GM12878 (cell line): ENCODE data around the gene NHLRC4. TPM values are rescaled to one million over a fixed set of nuclear protein-coding genes. Genes with fewer than 3 reads are reported as not detected.

ENCODE experiments used
- ATAC-seq: fragments of 200-7000 bp; cut with Tn5 transposase; 3 replicates; pipeline ENCODE4 v1.9.1; 2020; ENCODE audit warnings: mild to moderate bottlenecking, moderate library complexity
- BruUV-seq: library from RNA; stranded (reverse); fragments of 400-500 nt; replicated peaks from 2 replicates; lab custom pipeline; 2021; lab: Mats Ljungman, UMichigan
- CTCF ChIA-PET: fragments of 300-600 bp; sonication (Branson Sonifier 250); formaldehyde crosslinking; extraction: SDS; loops from one replicate; lab custom pipeline; 2021; ENCODE audit warnings: inconsistent platforms; lab: Yijun Ruan, JAX
- POLR2A ChIA-PET: fragments of 350-600 bp; formaldehyde crosslinking; extraction: SDS; loops from one replicate; lab custom pipeline; 2021; ENCODE audit warnings: inconsistent platforms; lab: Charles Lee
- RAD21 ChIA-PET: fragments of 300-600 bp; sonication (Branson Sonifier 250); formaldehyde crosslinking; loops from one replicate; lab custom pipeline; 2023; ENCODE audit warnings: antibody characterized with exemption; ENCODE audit not compliant: unreplicated experiment; lab: Charles Lee
- SMC1A ChIA-PET: fragments of 300-600 bp; sonication (Branson Sonifier 250); formaldehyde crosslinking; loops from one replicate; lab custom pipeline; 2023; ENCODE audit not compliant: unreplicated experiment, uncharacterized antibody; lab: Charles Lee
- DNase-seq: peaks from one replicate; pipeline ENCODE4 v3.0.0-alpha.2; 2011; ENCODE audit warnings: low read depth, low spot score
- FAIRE-seq: peaks from 3 replicates; lab custom pipeline; 2011; peaks lifted over from hg19 to GRCh38; lab: Jason Lieb, UNC
- H2AFZ ChIP-seq: 2 replicates; pipeline ENCODE4 v1.6.0; 2011; ENCODE audit warnings: low read depth, low read length, control low read depth; ENCODE audit not compliant: control insufficient read depth
- H3K27ac ChIP-seq: 2 replicates; pipeline ENCODE4 v1.5.1; 2011; ENCODE audit warnings: control low read depth; ENCODE audit not compliant: control insufficient read depth, insufficient read depth
- H3K27me3 ChIP-seq, 2 experiments: replicated peaks in 1 of 2; 2 replicates each; pipeline versions ENCODE4 v1.6.0 to v1.6.1; 2011; ENCODE audit warnings: low read length in 1 of 2; ENCODE audit not compliant: control insufficient read depth in 2 of 2, insufficient read depth in 2 of 2
- H3K36me3 ChIP-seq, 2 experiments: 2 replicates each; pipeline ENCODE4 v1.5.1; 2011; ENCODE audit warnings: low read length in 1 of 2; ENCODE audit not compliant: control insufficient read depth in 2 of 2, insufficient read depth in 2 of 2
- H3K4me1 ChIP-seq: 2 replicates; pipeline ENCODE4 v1.6.1; 2011; ENCODE audit warnings: mild to moderate bottlenecking, low read length, moderate library complexity, mixed read lengths; ENCODE audit not compliant: control insufficient read depth, insufficient read depth
- H3K4me2 ChIP-seq: 2 replicates; pipeline ENCODE4 v1.6.0; 2011; ENCODE audit warnings: control low read depth; ENCODE audit not compliant: control insufficient read depth, insufficient read depth
- H3K4me3 ChIP-seq: fragments of 200-600 bp; sonication (generic); 2 replicates; pipeline ENCODE4 v1.5.1; 2016
- H3K79me2 ChIP-seq: 2 replicates; pipeline ENCODE4 v1.6.0; 2011; ENCODE audit warnings: low read length; ENCODE audit not compliant: control insufficient read depth, insufficient read depth
- H3K9ac ChIP-seq: 2 replicates; pipeline ENCODE4 v1.8.0; 2011; ENCODE audit warnings: low read length, control low read depth, mixed read lengths; ENCODE audit not compliant: control insufficient read depth, insufficient read depth
- H3K9me3 ChIP-seq: replicated peaks from 3 replicates; pipeline ENCODE4 v1.5.1; 2011; ENCODE audit warnings: mild to moderate bottlenecking, low read length; ENCODE audit not compliant: control insufficient read depth, insufficient read depth
- H4K20me1 ChIP-seq: 2 replicates; pipeline ENCODE4 v1.6.0; 2011; ENCODE audit not compliant: control insufficient read depth, insufficient read depth
- ATF7 ChIP-seq: fragments of 450-650 bp; IDR thresholded peaks from 2 replicates; pipeline ENCODE4 v1.6.1; 2016; ENCODE audit warnings: low read depth, mild to moderate bottlenecking
- BHLHE40 ChIP-seq, 2 experiments: fragments of 450-650 bp in 1 of 2; IDR thresholded peaks; 2 replicates each; pipeline ENCODE4 v1.6.1; 2011 to 2017; ENCODE audit warnings: low read depth in 2 of 2, borderline replicate concordance in 1 of 2, improper control_type of control experiment in 1 of 2, low read length in 1 of 2, mild to moderate bottlenecking in 1 of 2
- EED ChIP-seq: sonication (generic); IDR thresholded peaks from 2 replicates; pipeline ENCODE4 v1.6.1; 2016; ENCODE audit warnings: antibody characterized with exemption, low read depth
- EGR1 ChIP-seq, 2 experiments: IDR thresholded peaks; 1 replicate in 1 of 2; 2 replicates in 1 of 2; pipeline ENCODE4 v1.6.1; 2011 to 2012; ENCODE audit warnings: low read depth in 2 of 2, low read length in 2 of 2, borderline replicate concordance in 1 of 2, mild to moderate bottlenecking in 1 of 2, moderate library complexity in 1 of 2
- ETV6 ChIP-seq, 2 experiments: fragments of 450-650 bp in 1 of 2; IDR thresholded peaks in 1 of 2; conservative IDR thresholded peaks in 1 of 2; 2 replicates each; pipeline ENCODE4 v1.6.1; 2014; ENCODE audit warnings: antibody characterized with exemption in 1 of 2, borderline replicate concordance in 1 of 2, low read depth in 1 of 2, mild to moderate bottlenecking in 1 of 2, moderate library complexity in 1 of 2
- GATAD2B ChIP-seq: fragments of 450-650 bp; conservative IDR thresholded peaks from 2 replicates; pipeline ENCODE4 v1.6.1; 2017; ENCODE audit warnings: low read depth, mild to moderate bottlenecking, moderate library complexity
- IKZF1 ChIP-seq: fragments of 450-650 bp; conservative IDR thresholded peaks from 2 replicates; pipeline ENCODE4 v1.6.1; 2017; ENCODE audit warnings: antibody characterized with exemption, mild to moderate bottlenecking
- IKZF2 ChIP-seq, 2 experiments: fragments of 450-650 bp; IDR thresholded peaks; 2 replicates each; pipeline ENCODE4 v1.6.1; 2017; ENCODE audit warnings: mild to moderate bottlenecking in 2 of 2, moderate library complexity in 2 of 2
- MTA2 ChIP-seq: fragments of 450-650 bp; IDR thresholded peaks from 2 replicates; pipeline ENCODE4 v1.6.1; 2016; ENCODE audit warnings: low read depth, mild to moderate bottlenecking, moderate library complexity
- NKRF ChIP-seq: fragments of 450-650 bp; conservative IDR thresholded peaks from 2 replicates; pipeline ENCODE4 v1.6.1; 2017; ENCODE audit warnings: mild to moderate bottlenecking, moderate library complexity
- NR2C2 ChIP-seq: IDR thresholded peaks from 2 replicates; pipeline ENCODE4 v1.6.1; 2011; ENCODE audit warnings: borderline replicate concordance, low read depth; ENCODE audit not compliant: control insufficient read depth, insufficient read length
- POLR2AphosphoS5 ChIP-seq: IDR thresholded peaks from 2 replicates; pipeline ENCODE4 v1.6.1; 2011; ENCODE audit warnings: mild to moderate bottlenecking, low read length, inconsistent platforms
- RAD51 ChIP-seq: fragments of 450-650 bp; IDR thresholded peaks from 2 replicates; pipeline ENCODE4 v1.6.1; 2016; ENCODE audit warnings: moderate library complexity, mild to moderate bottlenecking, inconsistent platforms
- RELB ChIP-seq: fragments of 450-650 bp; IDR thresholded peaks from 2 replicates; pipeline ENCODE4 v1.6.1; 2017; ENCODE audit warnings: low read depth, mild to moderate bottlenecking, moderate library complexity
- STAT1 ChIP-seq: fragments of 450-650 bp; conservative IDR thresholded peaks from 2 replicates; pipeline ENCODE4 v1.6.1; 2014; ENCODE audit warnings: antibody characterized with exemption, mild to moderate bottlenecking
- TAF1 ChIP-seq: IDR thresholded peaks from 2 replicates; pipeline ENCODE4 v1.6.1; 2011; ENCODE audit warnings: mild to moderate bottlenecking, low read depth, low read length, borderline replicate concordance
- ZBED1 ChIP-seq: IDR thresholded peaks from 2 replicates; pipeline ENCODE4 v1.6.1; 2016; ENCODE audit warnings: borderline replicate concordance
- ZNF207 ChIP-seq: fragments of 450-650 bp; IDR thresholded peaks from 2 replicates; pipeline ENCODE4 v1.6.1; 2014; ENCODE audit warnings: antibody characterized with exemption, mild to moderate bottlenecking, borderline replicate concordance
- WGBS: methylation state at CpG from one replicate; pipeline ENCODE4 v1.1.6; 2016; ENCODE audit warnings: low lambda C conversion rate; ENCODE audit not compliant: insufficient replicate concordance, insufficient coverage; ENCODE audit errors: missing lambda C conversion rate; 5-methylcytosine and 5-hydroxymethylcytosine counted together
- in situ Hi-C: fragments of 300-500 bp; cut with MboI; formaldehyde crosslinking; loops from 9 replicates; pipeline ENCODE4 v1.14.3; 2018; ENCODE audit warnings: mixed read lengths
- intact Hi-C: fragments of 100-400 bp; cut with micrococcal nuclease; formaldehyde crosslinking; loops from one replicate; pipeline ENCODE4 v1.14.2; 2022; ENCODE audit not compliant: unreplicated experiment
- polyA plus RNA-seq, 11 experiments: library from polyadenylated mRNA; depleted of rRNA in 4 of 11; unstranded in 6 of 11; stranded (reverse) in 5 of 11; fragments of >200 nt; fragmentation: Nextera tagmentation in 4 of 11; fragmentation: Illumina TruSeq in 1 of 11; extraction: Ambion mirVana in 4 of 11; extraction: Trizol in 1 of 11; gene quantifications; 1 replicate in 1 of 11; 2 replicates in 10 of 11; pipeline versions ENCODE4 v1.2.1 to v1.2.3, GENCODE V29; 2011 to 2016; ENCODE audit warnings: inconsistent platforms in 2 of 11, missing spikeins in 2 of 11, low read depth in 1 of 11
- total RNA-seq, 4 experiments: library from RNA; depleted of rRNA in 3 of 4; stranded (reverse); fragments of >200 nt in 3 of 4; fragmentation: Illumina TruSeq in 1 of 4; extraction: Trizol in 1 of 4; gene quantifications; 2 replicates each; pipeline versions ENCODE4 v1.2.1 to v1.2.3, GENCODE V29; 2013 to 2021

Gene NHLRC4
- total and polyA plus RNA-seq, 10 of the 15 experiments (the other 5 are each of a cell fraction or from before 2014, with no cell fraction given) = 0.07 to 1.1 (median 0.57) TPM; not detected in 3

- Histone ChIP-seq H3K27me3 (no peaks in the 10 kb centered on the region), H3K9ac (peak overlapping the region; percentile 86), H2AFZ (peak overlapping the region; percentile 21; the same call in 1 of the 2 replicates), H3K4me1 (peaks cover 29% of the 10 kb centered on the region), H3K27ac (peak overlapping the region; percentile 91), H3K9me3 (no peaks in the 10 kb centered on the region), H4K20me1 (no peaks in the 10 kb centered on the region; the same call in 1 of the 2 replicates), H3K4me3 (peak overlapping the region; percentile 96), H3K36me3 (peaks cover 0 to 4% of the 10 kb centered on the region in 2 experiments; a peak in 3 of 4 replicates), H3K79me2 (peaks cover 64% of the 10 kb centered on the region), H3K4me2 (peak overlapping the region; percentile 93)
- ChIA-PET SMC1A (no interaction called here), POLR2A (interaction anchor here (1.2 to 1.3 kb wide), 2 partner anchors 9 to 60 kb away, joined by 3 read pairs; no protein-coding TSS in a partner anchor), CTCF (no interaction called here), RAD21 (interaction anchor here (0.6 to 1.2 kb wide), 2 partner anchors 108 to 146 kb away, joined by 4 read pairs; partner anchors contain the start of gene METTL26)
- 1% methylated on average over 51 of the region's 55 CpGs for WGBS
- ATAC-seq (no peak; the same call in 2 of the 3 replicates), FAIRE-seq (no peak), DNase-seq (no peak)
- intact Hi-C loops = loop anchor here (5.0 kb wide), 2 partner anchors 39 to 109 kb away; partner anchors contain the start of genes METTL26, NHLRC4 and PIGQ
- in situ Hi-C loops = no loop called here
- TF ChIP-seq NR2C2 = no peak
- peak in 1 of 2 experiments; percentile 48; a peak in 3 of 4 replicates for TF ChIP-seq BHLHE40 (IDR thresholded peaks at IDR 0.05; ENCODE audit: borderline replicate concordance in 1 of 2, low read depth in 2 of 2, low read length in 1 of 2)
- peak; percentile 27; the same call in 1 of the 2 replicates for TF ChIP-seq POLR2AphosphoS5
- 0 out of 3 replicates have a peak, but pooled peaks of 1 of the 2 experiments have one; percentile 6 for TF ChIP-seq EGR1 (IDR thresholded peaks at IDR 0.05; ENCODE audit: borderline replicate concordance in 1 of 2, low read depth in 2 of 2, low read length in 2 of 2)
- TF ChIP-seq STAT1 = no peak
- 0 out of 2 replicates have a peak, but pooled peaks have one; percentile 15 for TF ChIP-seq GATAD2B
- peak; percentile 31; the same call in 1 of the 2 replicates for TF ChIP-seq MTA2
- TF ChIP-seq RELB = 0 out of 2 replicates have a peak, but pooled peaks have one; percentile 24
- 0 out of 4 replicates have a peak, but pooled peaks of 1 of the 2 experiments have one; percentile 15 for TF ChIP-seq ETV6 (conservative IDR thresholded peaks at IDR 0.05 in 1 of 2, IDR thresholded peaks at IDR 0.05 in 1 of 2; ENCODE audit: borderline replicate concordance in 1 of 2, low read depth in 1 of 2)
- 0 out of 2 replicates have a peak, but pooled peaks have one; percentile 20 for TF ChIP-seq TAF1
- no peak for TF ChIP-seq ZBED1
- peak; percentile 14 for TF ChIP-seq IKZF1
- TF ChIP-seq ATF7 = peak; percentile 11; the same call in 1 of the 2 replicates
- TF ChIP-seq ZNF207 = peak; percentile 25; the same call in 1 of the 2 replicates
- TF ChIP-seq EED = 0 out of 2 replicates have a peak, but pooled peaks have one; percentile 14
- no peak for TF ChIP-seq RAD51
- peak; percentile 13; the same call in 1 of the 2 replicates for TF ChIP-seq NKRF
- TF ChIP-seq IKZF2 (IDR thresholded peaks at IDR 0.05) = peak in 1 of 2 experiments; percentile 50
- BruUV-seq = no TSS peak
Observed at GRCh38 chr16:528111-529011, 38.4 kb upstream of the NHLRC4 start.
